ENCODE measurements around the gene VIPR1.

Gene VIPR1

DNA sequence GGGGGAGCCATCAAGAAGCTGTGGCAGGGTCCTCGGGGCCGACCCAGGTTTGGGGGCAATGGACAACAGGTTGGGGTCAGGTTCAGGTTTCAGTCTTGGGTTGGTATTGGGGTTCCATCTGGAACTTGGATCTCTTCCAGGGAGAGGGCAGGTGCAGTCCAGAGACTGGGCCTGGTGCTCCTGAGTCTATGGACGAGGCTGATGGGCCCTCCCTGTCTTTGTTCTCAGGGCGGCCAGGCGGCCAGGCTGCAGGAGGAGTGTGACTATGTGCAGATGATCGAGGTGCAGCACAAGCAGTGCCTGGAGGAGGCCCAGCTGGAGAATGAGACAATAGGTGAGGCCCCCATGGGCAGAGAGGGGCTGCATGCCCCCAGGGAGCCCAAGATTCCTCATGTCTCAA, 11.1 kb downstream of the VIPR1 start:
- Mint-ChIP-seq H3K4me3 (no peak overlapping the region), H3K27ac (peak overlapping the region; percentile 5), H3K36me3 (peaks cover 2% of the 10 kb centered on the region), H3K27me3 (no peaks in the 10 kb centered on the region), H3K9me3 (ENCODE audit: low read depth) (no peaks in the 10 kb centered on the region), H3K4me1 (ENCODE audit: low read depth) (peaks cover 35% of the 10 kb centered on the region)

DNA sequence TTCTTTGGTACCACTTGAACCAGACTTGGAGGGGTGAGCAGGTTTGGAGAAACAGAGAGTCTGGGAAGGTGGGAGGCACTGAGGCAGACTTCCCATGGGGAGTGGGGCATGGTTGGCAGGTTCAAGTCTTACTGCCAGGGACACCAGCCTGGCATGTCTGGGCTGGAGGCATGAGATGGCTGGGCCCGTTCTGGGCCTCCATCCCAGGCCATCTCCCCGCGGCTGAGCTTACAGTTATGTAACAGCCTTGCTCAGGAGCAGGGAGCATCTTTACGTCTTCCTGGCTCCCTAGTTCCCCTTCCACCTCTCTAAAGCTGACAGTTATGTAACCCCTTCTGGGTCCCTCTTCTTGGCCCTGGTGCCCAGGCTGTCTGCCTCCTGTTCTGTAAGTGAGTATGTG, 12.4 kb downstream of the VIPR1 start:
- H3K36me3 Mint-ChIP-seq = peaks cover 8% of the 10 kb centered on the region
- H3K4me3 Mint-ChIP-seq = no peak overlapping the region
- H3K4me1 Mint-ChIP-seq (ENCODE audit: low read depth) = peaks cover 37% of the 10 kb centered on the region
- H3K9me3 Mint-ChIP-seq (ENCODE audit: low read depth) = no peaks in the 10 kb centered on the region
- no peaks in the 10 kb centered on the region for H3K27me3 Mint-ChIP-seq
- H3K27ac Mint-ChIP-seq = peak overlapping the region; percentile 41

DNA sequence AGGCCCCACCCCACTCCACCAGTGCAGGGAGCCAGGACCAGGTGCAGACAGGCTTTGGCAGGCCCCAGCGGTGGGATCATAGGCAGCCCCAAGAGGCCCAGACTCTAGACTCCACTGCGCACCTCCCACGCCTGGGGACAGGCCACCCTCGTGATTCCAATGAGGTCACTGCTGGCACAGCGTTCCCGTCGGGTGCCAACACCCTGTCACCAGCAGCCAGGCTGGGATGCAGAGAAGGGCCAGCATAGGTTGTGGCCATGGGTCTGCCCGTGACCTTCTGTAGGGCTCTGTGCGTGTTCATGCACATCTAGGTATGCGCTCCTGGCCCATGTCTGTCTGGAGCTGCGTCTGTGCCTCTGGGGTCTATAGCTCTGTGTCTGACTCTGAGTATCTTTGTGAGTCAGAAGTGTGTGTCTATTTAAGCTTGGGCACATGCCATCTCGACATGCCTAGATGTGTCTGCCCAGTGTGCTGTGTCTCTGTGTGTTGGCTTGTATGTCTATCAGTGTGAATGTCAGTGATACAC, 13.0 kb downstream of the VIPR1 start:
- Mint-ChIP-seq H3K36me3 (peaks cover 8% of the 10 kb centered on the region), H3K27me3 (no peaks in the 10 kb centered on the region), H3K27ac (peak overlapping the region; percentile 4), H3K4me3 (no peak overlapping the region), H3K9me3 (ENCODE audit: low read depth) (no peaks in the 10 kb centered on the region), H3K4me1 (ENCODE audit: low read depth) (peaks cover 37% of the 10 kb centered on the region)

DNA sequence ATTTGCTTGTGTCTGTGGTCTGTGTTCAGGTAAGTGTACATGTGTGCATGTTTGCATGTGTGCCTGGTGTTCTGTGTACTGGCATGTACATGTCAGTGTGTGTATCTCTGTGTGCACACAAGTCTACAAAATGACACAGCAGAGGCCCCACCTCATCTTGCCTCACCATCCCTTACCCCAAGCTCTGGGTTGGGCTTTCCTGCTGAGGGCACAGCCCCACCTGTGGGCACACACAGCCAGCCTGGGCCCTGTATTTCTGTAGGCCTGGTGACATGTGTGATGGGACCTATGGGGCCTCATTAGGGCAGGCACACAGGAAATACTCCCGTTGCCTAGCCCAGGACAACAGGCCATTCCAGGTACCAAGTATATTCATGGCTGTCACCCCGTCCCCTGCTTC, 13.5 kb downstream of the VIPR1 start:
- Mint-ChIP-seq H3K4me3 (no peak overlapping the region), H3K27ac (peak overlapping the region; percentile 4), H3K4me1 (ENCODE audit: low read depth) (peaks cover 37% of the 10 kb centered on the region)

DNA sequence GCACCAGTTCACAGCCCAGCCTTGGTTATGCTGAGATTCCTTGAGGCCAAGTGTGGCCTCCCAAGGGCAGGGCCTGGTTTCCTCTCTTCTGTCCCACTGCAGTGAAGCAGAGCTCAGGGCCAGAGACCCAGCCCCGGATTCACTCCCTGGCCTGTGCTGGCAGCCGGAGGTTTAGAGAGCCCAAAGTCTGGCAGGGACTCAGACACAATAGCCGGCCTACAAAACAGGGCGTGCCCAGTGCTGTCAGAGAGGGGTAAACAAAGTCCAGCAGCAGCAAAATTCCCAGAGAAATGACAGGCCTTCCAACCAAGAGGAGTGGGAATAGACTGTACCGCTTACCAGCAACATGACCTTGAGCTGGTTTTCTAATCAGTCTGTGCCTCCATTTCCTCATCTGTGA, 14.0 kb downstream of the VIPR1 start:
- Mint-ChIP-seq H3K27me3 (no peaks in the 10 kb centered on the region), H3K36me3 (peaks cover 14% of the 10 kb centered on the region), H3K4me3 (no peak overlapping the region), H3K27ac (no peak overlapping the region), H3K9me3 (ENCODE audit: low read depth) (no peaks in the 10 kb centered on the region), H3K4me1 (ENCODE audit: low read depth) (peaks cover 37% of the 10 kb centered on the region)

More for the DNA sequence above, 13.5 kb downstream of the VIPR1 start:
- peaks cover 9% of the 10 kb centered on the region for H3K36me3 Mint-ChIP-seq
- H3K27me3 Mint-ChIP-seq = no peaks in the 10 kb centered on the region
- no peaks in the 10 kb centered on the region for H3K9me3 Mint-ChIP-seq (ENCODE audit: low read depth)

DNA sequence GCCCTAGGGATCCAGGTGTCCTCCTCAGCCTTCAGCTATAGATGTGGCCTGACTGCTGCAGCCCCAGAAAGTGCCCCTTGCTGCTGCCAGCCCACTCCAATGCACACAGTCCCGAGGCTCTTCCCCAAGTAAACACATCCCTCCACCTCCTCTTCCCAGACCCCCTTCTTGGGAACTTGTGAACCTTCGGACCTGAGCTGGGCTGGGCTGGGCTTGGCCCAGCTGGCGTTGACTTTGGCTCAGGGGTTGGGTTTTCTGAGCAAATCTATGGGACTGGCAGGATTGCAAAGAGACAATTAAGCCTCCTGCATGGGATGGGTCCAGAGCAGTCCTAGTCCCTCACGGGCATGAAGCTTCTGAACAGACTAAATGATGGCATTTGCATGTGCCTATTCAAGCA, 14.7 kb downstream of the VIPR1 start:
- no peak overlapping the region for H3K27ac Mint-ChIP-seq
- H3K9me3 Mint-ChIP-seq (ENCODE audit: low read depth) = no peaks in the 10 kb centered on the region
- H3K27me3 Mint-ChIP-seq = no peaks in the 10 kb centered on the region
- peaks cover 30% of the 10 kb centered on the region for H3K4me1 Mint-ChIP-seq (ENCODE audit: low read depth)
- peaks cover 14% of the 10 kb centered on the region for H3K36me3 Mint-ChIP-seq
- no peak overlapping the region for H3K4me3 Mint-ChIP-seq

DNA sequence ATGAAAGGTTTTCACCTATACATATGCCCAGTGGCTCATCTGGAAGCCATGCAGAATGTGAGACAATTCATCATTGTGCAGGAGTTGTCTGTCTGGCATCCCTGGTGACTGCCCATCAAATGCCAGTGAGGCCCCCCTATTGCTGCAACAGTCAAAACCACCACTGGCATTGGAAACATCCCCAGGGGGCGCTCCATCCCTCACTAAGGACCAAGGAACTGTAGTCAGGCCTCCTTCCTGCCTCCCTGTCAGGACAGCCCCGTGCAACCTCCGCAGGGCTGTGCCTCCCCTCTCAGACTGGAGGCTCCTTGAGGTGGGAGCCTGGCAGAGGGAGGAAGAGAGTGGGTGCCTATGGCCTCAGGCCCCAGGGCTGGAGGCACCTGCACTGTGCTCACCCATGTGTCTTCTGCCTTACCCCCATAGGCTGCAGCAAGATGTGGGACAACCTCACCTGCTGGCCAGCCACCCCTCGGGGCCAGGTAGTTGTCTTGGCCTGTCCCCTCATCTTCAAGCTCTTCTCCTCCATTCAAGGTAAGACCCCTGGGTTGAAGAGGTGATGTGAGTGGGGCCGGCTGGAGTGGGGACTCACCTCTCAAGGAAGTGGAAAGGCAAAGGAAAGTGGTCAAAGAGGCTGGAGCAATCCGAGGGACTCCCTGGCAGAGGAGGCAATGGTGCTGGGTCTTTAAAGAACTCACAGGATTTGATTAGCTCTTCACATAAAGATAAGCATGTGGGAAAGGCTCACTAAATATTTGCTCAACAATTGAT, 16.5 kb downstream of the VIPR1 start:
- H3K36me3 Mint-ChIP-seq = peaks cover 14% of the 10 kb centered on the region

DNA sequence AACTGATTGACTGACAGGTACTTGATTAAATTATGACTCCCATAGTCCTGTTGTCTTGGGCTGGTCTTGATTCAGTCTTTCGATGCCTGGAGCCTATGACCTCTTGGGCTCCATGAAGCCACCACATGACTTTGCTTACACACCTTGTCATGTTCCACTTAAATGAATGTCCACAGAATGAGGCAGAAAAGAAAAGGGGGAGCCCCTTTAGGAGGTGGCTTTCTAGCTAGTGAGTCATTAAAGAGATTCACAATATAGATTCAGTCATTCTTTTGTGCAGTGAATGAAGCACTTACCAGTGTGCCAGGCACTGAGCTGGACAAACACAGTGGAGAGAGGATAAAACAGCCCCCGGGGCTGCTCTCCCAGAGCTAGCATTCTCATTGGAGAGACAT, 17.1 kb downstream of the VIPR1 start:
- Mint-ChIP-seq H3K27ac (peak overlapping the region; percentile 93), H3K9me3 (ENCODE audit: low read depth) (no peaks in the 10 kb centered on the region), H3K4me1 (ENCODE audit: low read depth) (peaks cover 34% of the 10 kb centered on the region), H3K27me3 (no peaks in the 10 kb centered on the region), H3K4me3 (peak overlapping the region; percentile 80), H3K36me3 (peaks cover 12% of the 10 kb centered on the region)

More for the DNA sequence above, 16.5 kb downstream of the VIPR1 start:
- H3K9me3 Mint-ChIP-seq (ENCODE audit: low read depth) = no peaks in the 10 kb centered on the region
- H3K27ac Mint-ChIP-seq = peak overlapping the region; percentile 93
- H3K27me3 Mint-ChIP-seq = no peaks in the 10 kb centered on the region
- peak overlapping the region; percentile 80 for H3K4me3 Mint-ChIP-seq
- peaks cover 32% of the 10 kb centered on the region for H3K4me1 Mint-ChIP-seq (ENCODE audit: low read depth)

DNA sequence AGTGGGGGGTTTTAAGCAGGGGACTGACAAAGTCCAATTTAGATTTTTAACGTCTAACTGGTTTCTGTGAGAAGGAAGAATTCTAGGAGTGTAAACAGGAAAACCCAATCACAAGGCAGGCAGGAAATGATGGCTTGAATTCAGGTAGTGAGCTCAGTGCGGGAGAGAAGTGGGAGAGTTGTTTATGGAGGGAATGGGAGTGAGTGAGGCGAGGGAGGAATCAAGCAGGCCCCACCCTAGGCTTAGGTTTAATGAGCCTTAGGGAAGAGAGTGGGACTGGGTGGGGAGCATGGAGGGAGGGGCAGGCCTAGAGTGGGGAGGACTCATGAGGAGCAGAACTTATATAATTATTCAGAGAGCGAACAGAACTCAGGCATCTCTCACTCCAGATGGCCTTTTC, 17.9 kb downstream of the VIPR1 start:
- Mint-ChIP-seq H3K36me3 (peaks cover 11% of the 10 kb centered on the region), H3K27me3 (no peaks in the 10 kb centered on the region), H3K4me1 (ENCODE audit: low read depth) (peaks cover 38% of the 10 kb centered on the region), H3K4me3 (no peak overlapping the region), H3K9me3 (ENCODE audit: low read depth) (no peaks in the 10 kb centered on the region), H3K27ac (peak overlapping the region; percentile 93)

DNA sequence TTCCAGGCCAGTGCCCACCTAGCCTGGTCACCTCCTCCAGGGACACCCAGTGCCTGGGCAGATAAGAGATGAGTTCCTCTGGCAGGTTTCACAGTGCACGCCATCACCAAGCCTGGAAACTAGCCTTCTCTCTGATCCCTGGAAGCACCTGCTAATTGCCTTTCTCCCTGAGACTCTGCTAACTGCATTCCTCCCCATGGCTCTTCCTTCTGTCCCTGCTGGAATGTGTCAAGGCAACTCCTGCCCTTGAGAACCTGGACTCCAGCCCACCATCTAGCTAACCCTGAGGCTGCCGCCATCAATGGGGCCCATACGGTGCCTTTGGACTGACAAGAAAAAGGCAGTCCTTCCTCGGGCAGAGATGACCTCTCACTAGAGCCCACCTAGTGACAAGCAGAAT, 18.5 kb downstream of the VIPR1 start:
- Mint-ChIP-seq H3K27me3 (no peaks in the 10 kb centered on the region), H3K4me1 (ENCODE audit: low read depth) (peaks cover 37% of the 10 kb centered on the region), H3K27ac (peak overlapping the region; percentile 75), H3K4me3 (no peak overlapping the region), H3K36me3 (peaks cover 11% of the 10 kb centered on the region), H3K9me3 (ENCODE audit: low read depth) (no peaks in the 10 kb centered on the region)

DNA sequence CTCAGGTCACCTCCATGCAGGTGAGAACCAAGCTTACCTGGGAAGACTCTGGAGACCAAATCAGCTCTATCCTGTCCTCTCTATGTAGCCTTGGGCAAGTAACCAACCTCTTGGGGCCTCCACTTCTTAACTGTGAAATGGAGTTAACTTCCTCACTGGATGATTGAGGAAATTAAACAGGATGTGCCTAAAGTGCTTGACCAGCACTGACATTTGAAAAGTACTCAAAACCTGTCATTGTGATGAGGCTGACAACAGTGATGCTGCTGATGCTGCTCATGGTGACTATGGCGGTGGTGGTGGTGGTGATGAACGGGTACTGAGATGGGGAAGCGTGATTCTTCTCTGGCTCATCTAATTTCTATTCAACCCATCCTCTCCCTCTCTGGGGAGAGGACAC, 22.3 kb downstream of the VIPR1 start:
- peaks cover 7% of the 10 kb centered on the region for H3K36me3 Mint-ChIP-seq

DNA sequence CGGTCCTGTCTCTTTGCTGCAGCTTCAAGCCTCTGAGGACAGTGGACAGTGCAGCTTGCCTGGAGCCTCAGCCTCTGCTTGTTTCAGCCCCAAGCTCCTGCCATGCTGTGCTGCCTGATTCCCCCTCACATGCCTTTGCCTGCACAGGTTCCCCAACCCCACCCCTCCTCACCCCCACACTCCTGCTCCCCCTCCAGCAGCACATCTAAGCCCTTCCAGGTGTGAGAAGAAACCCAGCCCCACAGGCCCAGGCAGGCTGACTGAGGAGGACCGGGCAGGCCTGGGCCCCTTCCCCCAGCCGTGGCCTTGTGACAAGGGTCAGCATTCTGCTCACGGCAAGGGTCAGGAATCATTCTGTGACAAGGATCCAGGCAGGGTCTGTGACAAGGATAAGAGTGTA, 22.8 kb downstream of the VIPR1 start:
- Mint-ChIP-seq H3K9me3 (ENCODE audit: low read depth) (no peaks in the 10 kb centered on the region), H3K27me3 (no peaks in the 10 kb centered on the region), H3K4me1 (ENCODE audit: low read depth) (peaks cover 65% of the 10 kb centered on the region), H3K27ac (no peak overlapping the region), H3K36me3 (peaks cover 8% of the 10 kb centered on the region), H3K4me3 (no peak overlapping the region)

More for the DNA sequence above, 22.3 kb downstream of the VIPR1 start:
- Mint-ChIP-seq H3K4me1 (ENCODE audit: low read depth) (peaks cover 65% of the 10 kb centered on the region), H3K27ac (peak overlapping the region; percentile 16), H3K9me3 (ENCODE audit: low read depth) (no peaks in the 10 kb centered on the region), H3K27me3 (no peaks in the 10 kb centered on the region), H3K4me3 (no peak overlapping the region)

DNA sequence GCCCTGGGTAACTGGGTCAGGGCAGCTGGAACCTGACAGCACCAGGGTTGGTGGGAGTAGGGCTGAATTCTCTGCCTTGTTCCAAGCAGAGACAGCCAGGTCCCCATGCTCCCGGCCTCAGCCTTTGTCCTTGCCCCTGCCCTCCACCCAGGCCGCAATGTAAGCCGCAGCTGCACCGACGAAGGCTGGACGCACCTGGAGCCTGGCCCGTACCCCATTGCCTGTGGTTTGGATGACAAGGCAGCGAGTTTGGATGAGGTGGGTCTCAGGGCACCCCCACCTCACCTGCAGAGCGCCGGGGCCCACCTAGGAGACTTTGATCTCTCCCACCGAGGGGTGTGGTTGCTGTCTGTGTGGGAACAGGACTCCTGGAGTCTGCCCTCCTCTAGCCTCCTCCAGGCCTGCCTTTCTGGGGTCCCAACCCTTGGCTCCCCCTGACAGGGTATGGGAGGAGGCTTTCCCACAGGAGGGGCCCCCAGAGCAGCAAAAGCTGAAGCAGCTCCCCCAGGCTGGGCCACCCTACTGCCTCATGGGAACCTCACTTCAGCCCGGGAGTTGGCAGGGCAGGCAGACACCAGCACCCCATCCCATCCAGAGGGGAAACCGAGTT, 23.4 kb downstream of the VIPR1 start:
- Mint-ChIP-seq H3K27ac (no peak overlapping the region), H3K4me1 (ENCODE audit: low read depth) (peaks cover 65% of the 10 kb centered on the region), H3K4me3 (no peak overlapping the region), H3K36me3 (peaks cover 10% of the 10 kb centered on the region), H3K9me3 (ENCODE audit: low read depth) (no peaks in the 10 kb centered on the region), H3K27me3 (no peaks in the 10 kb centered on the region)

DNA sequence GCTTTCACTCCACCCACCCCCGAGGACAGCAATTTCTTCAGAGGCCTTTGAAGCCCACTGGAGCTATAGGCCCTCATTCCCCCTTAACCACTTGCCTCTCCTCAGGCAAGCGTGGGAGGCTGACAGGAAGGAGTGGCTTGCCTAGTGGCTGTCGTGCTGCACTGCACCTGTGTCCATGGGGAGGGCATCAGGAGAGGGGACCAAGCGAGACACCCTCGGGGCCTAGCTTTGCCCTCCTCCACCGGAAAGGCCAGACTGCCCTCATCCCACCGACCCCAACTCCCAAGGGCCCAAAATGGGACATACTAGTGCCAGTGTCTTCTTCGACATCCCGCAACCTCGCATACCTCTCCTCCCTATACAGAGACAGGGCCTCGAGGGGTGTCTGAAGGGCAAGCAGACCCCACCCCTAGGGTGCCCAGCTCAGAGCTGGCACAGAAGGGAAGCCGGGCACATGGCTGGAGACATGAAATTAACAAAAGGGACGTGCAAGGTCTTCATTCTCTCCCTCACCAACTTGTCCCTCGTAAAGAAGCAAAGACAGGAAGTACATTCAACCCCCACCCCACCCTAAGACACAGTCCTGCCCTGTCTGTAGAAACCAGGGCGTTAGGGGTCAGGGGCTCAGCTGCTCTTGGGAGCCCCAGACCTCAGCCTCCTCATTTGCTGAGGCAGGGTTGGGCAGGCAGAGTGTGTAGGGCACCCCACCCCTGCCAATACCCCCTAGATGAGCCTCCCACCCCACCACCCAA, 24.3 kb downstream of the VIPR1 start:
- Mint-ChIP-seq H3K9me3 (ENCODE audit: low read depth) (no peaks in the 10 kb centered on the region), H3K36me3 (peaks cover 5% of the 10 kb centered on the region), H3K4me1 (ENCODE audit: low read depth) (peaks cover 68% of the 10 kb centered on the region), H3K27ac (peak overlapping the region; percentile 94), H3K27me3 (no peaks in the 10 kb centered on the region), H3K4me3 (peak overlapping the region; percentile 49)

DNA sequence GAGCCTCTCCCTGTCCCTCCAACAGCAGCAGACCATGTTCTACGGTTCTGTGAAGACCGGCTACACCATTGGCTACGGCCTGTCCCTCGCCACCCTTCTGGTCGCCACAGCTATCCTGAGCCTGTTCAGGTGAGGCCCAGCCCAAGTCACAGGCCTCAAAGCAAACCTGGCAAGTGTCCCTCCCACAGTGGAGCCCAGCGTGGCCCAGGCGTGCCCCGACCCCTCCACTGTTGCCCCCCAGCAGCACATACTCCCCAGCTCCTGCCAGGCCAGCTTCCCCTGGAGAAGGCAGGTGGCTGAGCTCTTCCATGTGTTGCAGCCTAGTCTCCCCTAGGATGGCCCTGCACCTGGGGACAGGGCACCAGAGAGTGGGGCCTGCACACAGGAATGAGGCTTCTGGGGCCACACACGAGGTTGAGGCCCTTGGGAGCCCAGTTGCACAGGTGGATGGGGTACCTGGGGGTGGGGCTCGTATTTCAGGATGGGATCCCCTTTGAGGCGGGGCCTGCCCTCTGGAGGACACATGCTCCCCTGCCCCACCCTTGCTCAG, 25.0 kb downstream of the VIPR1 start:
- Mint-ChIP-seq H3K4me3 (no peak overlapping the region), H3K9me3 (ENCODE audit: low read depth) (no peaks in the 10 kb centered on the region), H3K27me3 (no peaks in the 10 kb centered on the region), H3K27ac (peak overlapping the region; percentile 94), H3K36me3 (peaks cover 9% of the 10 kb centered on the region), H3K4me1 (ENCODE audit: low read depth) (peaks cover 74% of the 10 kb centered on the region)

Data from activated naive CD8-positive, alpha-beta T cell (primary cell).